ENCODE results near the gene TBL1XR1.

TBL1XR1 gene

DNA sequence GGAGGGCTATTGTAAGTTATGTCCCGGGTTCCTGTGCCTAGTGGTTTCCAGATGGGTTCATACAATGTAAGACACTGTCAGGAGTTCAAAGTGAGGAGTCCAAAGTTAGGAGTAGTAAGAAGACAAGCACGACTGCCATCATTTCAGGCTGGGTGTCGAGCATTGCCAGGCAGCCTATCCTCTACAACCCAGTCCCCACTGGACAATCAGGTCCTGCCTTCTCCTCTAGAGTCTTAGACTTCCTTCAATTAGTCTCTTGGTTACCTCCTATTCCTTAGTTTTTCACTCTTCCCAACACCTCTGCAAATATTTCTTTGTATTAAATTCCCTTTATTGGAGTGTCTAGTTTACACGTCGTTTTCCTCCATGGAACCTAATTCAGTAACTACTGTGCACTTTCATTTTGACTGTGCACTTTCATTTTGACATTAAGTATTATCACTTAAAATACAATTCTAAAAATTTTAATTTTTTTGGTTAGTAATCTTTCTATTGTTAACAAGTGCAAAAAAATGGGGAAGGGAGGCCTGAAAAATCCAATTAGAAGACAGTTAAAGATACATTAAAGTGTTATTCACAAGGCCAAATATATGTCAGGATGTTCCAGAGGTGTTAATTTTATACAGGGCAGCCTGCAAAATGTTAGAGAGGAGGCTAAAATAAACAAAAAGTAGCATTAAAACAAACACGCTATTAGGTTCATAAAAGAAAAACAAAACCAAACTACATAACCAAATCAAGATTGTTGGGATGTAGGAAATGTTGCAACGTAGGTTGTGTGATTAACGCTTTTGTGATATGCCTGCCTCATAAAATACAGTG, 155.3 kb downstream of the TBL1XR1 start:
- Histone ChIP-seq H3K9me3 (ENCODE audit: control insufficient read depth, insufficient read depth, low read depth, low read length) (no peaks in the 10 kb centered on the region), H3K27me3 (ENCODE audit: control insufficient read depth, insufficient read depth, low read length) (no peaks in the 10 kb centered on the region), H3K4me1 (ENCODE audit: control insufficient read depth, insufficient read depth, low read length) (peaks cover 23% of the 10 kb centered on the region), H3K9ac (ENCODE audit: low read length) (no peak overlapping the region), H3K27ac (ENCODE audit: low read depth, low read length) (no peak overlapping the region), H3K36me3 (ENCODE audit: control insufficient read depth, insufficient read depth, low read length) (peaks cover 81% of the 10 kb centered on the region), H3K4me3 (ENCODE audit: low read depth, low read length) (no peak overlapping the region)

DNA sequence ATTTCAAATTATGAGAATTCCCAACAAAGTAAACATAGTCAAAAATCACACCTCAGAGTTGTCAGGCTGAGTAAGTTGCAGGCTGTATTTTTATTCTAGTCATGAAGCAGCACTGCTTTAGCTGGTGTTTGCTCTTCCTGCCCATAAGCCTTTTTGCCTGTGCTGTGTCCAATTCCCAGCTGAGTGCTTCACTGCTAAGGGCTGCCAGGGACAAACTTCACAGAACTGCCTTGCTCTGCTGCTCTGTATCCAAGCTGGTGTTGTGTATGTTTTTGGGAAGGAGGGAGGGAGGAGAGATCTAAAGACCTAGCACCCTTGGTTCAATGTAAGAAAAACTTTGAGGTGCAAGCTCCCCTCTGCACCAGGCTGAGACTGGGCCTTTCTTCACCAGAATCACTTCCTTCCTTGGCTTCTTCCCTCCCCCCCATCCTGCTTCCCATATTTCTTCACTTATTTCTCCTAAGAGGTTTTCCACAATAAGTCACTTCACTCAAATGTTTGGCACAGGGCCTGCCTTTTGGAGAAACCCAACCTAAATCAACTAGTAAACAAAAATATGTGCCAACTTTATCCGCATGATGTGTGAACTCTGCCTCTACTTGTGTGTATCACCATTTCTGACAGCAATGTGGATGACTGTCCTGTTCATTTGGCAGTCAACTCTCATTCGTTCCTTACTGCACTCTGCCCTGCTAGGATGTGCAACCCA, 156.1 kb downstream of the TBL1XR1 start:
- H3K4me3 ChIP-seq (ENCODE audit: low read depth, low read length), result no peak overlapping the region
- no peak overlapping the region for H3K27ac ChIP-seq (ENCODE audit: low read depth, low read length)
- H3K9ac ChIP-seq (ENCODE audit: low read length), result no peak overlapping the region
- peaks cover 81% of the 10 kb centered on the region for H3K36me3 ChIP-seq (ENCODE audit: control insufficient read depth, insufficient read depth, low read length)
- H3K4me1 ChIP-seq (ENCODE audit: control insufficient read depth, insufficient read depth, low read length), result peaks cover 16% of the 10 kb centered on the region
- H3K27me3 ChIP-seq (ENCODE audit: control insufficient read depth, insufficient read depth, low read length), result no peaks in the 10 kb centered on the region
- no peaks in the 10 kb centered on the region for H3K9me3 ChIP-seq (ENCODE audit: control insufficient read depth, insufficient read depth, low read depth, low read length)

- H3K36me3 ChIP-seq (ENCODE audit: control insufficient read depth, insufficient read depth, low read length), result peaks cover 81% of the 10 kb centered on the region
- H3K4me1 ChIP-seq (ENCODE audit: control insufficient read depth, insufficient read depth, low read length), result peaks cover 11% of the 10 kb centered on the region
- H3K4me3 ChIP-seq (ENCODE audit: low read depth, low read length), result no peak overlapping the region
- peak overlapping the region; percentile 17; the same call in 1 of the 2 replicates for H3K27ac ChIP-seq (ENCODE audit: low read depth, low read length)
- H3K9ac ChIP-seq (ENCODE audit: low read length), result no peak overlapping the region
- no peaks in the 10 kb centered on the region for H3K9me3 ChIP-seq (ENCODE audit: control insufficient read depth, insufficient read depth, low read depth, low read length)
- no peaks in the 10 kb centered on the region for H3K27me3 ChIP-seq (ENCODE audit: control insufficient read depth, insufficient read depth, low read length)
These were observed 157.6 kb downstream of the TBL1XR1 start for GRCh38 chr3:177039490-177040274.

DNA sequence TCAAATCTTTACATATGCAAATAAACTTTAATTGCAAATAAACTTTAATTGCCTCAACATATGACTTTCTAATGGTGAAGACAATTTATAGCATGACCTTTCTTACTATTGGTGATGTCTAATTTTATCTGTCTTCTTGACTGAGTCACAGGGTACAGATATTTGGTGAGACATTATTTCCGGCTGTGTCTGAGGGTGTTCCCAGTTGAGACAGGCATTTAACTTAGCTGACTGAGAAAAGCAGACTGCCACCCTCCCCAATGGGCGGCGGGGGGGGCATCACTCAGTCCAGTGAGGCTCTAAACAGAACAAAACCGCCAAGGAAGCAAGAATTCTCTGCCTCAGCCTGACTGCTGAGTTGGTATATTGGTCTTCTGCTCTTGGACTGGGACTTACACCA, 160.0 kb downstream of the TBL1XR1 start:
- Histone ChIP-seq H3K4me3 (ENCODE audit: low read depth, low read length) (no peak overlapping the region), H3K27me3 (ENCODE audit: control insufficient read depth, insufficient read depth, low read length) (no peaks in the 10 kb centered on the region), H3K9me3 (ENCODE audit: control insufficient read depth, insufficient read depth, low read depth, low read length) (no peaks in the 10 kb centered on the region), H3K27ac (ENCODE audit: low read depth, low read length) (no peak overlapping the region), H3K4me1 (ENCODE audit: control insufficient read depth, insufficient read depth, low read length) (peaks cover 9% of the 10 kb centered on the region), H3K9ac (ENCODE audit: low read length) (no peak overlapping the region), H3K36me3 (ENCODE audit: control insufficient read depth, insufficient read depth, low read length) (peaks cover 85% of the 10 kb centered on the region)

GRCh38 chr3:177035676-177036075, 161.6 kb downstream of the TBL1XR1 start:
- Histone ChIP-seq H3K27ac (ENCODE audit: low read depth, low read length) (no peak overlapping the region), H3K36me3 (ENCODE audit: control insufficient read depth, insufficient read depth, low read length) (peaks cover 81% of the 10 kb centered on the region), H3K9me3 (ENCODE audit: control insufficient read depth, insufficient read depth, low read depth, low read length) (no peaks in the 10 kb centered on the region)

DNA sequence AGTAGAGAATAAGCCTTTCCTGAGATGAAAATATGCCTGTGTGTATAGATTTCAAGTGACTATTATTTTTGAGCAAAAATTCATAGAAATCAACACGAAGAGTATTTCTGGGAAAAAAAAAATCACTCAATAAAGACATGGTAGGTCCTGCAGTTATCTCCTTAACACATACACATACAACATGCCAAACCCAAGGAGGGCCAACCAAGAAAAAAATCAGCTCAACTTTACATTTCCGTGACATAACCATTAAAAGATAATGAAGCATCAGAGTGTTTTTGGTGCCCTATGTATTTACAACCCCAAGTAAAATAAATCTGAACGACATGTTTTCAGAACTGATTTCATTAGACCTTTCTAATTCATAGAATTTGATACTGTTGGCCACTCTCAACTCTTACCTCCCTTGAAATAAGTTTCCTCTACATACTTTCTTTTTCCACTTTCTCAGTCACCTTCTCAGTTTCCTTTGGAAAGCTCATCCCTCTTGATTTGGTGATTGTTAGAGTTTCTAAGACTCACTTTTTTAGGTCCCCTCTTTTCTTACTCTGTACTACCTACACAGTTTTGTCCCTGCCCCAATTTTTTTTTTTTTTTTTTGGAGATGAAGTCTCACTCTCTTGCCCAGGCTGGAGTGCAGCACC, 162.3 kb downstream of the TBL1XR1 start:
- Histone ChIP-seq H3K27ac (ENCODE audit: low read depth, low read length) (no peak overlapping the region), H3K36me3 (ENCODE audit: control insufficient read depth, insufficient read depth, low read length) (peaks cover 82% of the 10 kb centered on the region), H3K27me3 (ENCODE audit: control insufficient read depth, insufficient read depth, low read length) (no peaks in the 10 kb centered on the region), H3K9ac (ENCODE audit: low read length) (no peak overlapping the region), H3K4me1 (ENCODE audit: control insufficient read depth, insufficient read depth, low read length) (no peaks in the 10 kb centered on the region), H3K9me3 (ENCODE audit: control insufficient read depth, insufficient read depth, low read depth, low read length) (no peaks in the 10 kb centered on the region), H3K4me3 (ENCODE audit: low read depth, low read length) (no peak overlapping the region)

More at GRCh38 chr3:177035676-177036075, 161.6 kb downstream of the TBL1XR1 start:
- no peaks in the 10 kb centered on the region for H3K27me3 ChIP-seq (ENCODE audit: control insufficient read depth, insufficient read depth, low read length)
- H3K4me3 ChIP-seq (ENCODE audit: low read depth, low read length), result no peak overlapping the region
- no peak overlapping the region for H3K9ac ChIP-seq (ENCODE audit: low read length)
- H3K4me1 ChIP-seq (ENCODE audit: control insufficient read depth, insufficient read depth, low read length), result peaks cover 4% of the 10 kb centered on the region; the same call in 1 of the 2 replicates

DNA sequence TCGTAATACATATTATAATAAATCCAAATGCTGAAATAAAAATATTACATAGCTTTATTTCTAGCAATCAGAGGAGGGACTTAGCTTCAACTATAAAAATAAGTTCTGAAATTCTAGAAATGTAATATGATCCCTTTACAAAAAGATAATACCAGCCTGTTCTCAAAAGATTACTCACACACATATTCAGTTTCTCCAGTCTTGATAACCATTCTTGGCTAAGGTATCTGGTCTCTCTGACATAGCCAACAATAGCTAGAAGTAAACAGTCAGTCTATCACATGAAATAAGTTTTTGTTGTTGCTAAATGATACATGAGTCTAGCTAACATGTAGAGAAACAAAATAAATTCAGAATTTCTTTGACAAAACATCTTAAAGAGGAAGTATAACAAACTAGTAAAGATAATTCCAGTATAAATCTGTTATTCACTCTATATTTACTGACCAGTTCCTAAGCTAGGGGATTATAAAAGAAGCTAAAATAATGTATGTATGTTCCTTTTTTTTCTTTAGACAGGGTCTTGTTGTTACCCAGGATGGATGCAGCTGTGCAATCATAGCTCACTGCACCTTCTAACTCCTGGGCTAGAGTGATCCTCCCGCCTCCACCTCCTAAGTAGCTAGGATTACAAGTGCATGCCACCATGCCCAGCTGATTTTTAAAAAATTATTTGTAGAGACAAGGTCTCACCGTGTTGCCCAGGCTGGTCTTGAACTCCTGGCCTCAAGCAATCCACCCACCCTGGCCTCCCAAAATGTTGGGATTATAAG, 170.6 kb downstream of the TBL1XR1 start:
- Histone ChIP-seq H3K4me3 (ENCODE audit: low read depth, low read length) (no peak overlapping the region), H3K36me3 (ENCODE audit: control insufficient read depth, insufficient read depth, low read length) (peaks cover 65% of the 10 kb centered on the region), H3K4me1 (ENCODE audit: control insufficient read depth, insufficient read depth, low read length) (no peaks in the 10 kb centered on the region), H3K9ac (ENCODE audit: low read length) (no peak overlapping the region), H3K27me3 (ENCODE audit: control insufficient read depth, insufficient read depth, low read length) (no peaks in the 10 kb centered on the region), H3K27ac (ENCODE audit: low read depth, low read length) (no peak overlapping the region), H3K9me3 (ENCODE audit: control insufficient read depth, insufficient read depth, low read depth, low read length) (no peaks in the 10 kb centered on the region)

GRCh38 chr3:177015881-177016280, 181.4 kb downstream of the TBL1XR1 start:
- H3K4me3 ChIP-seq (ENCODE audit: low read depth, low read length), result no peak overlapping the region
- no peaks in the 10 kb centered on the region for H3K27me3 ChIP-seq (ENCODE audit: control insufficient read depth, insufficient read depth, low read length)
- H3K4me1 ChIP-seq (ENCODE audit: control insufficient read depth, insufficient read depth, low read length), result peaks cover 11% of the 10 kb centered on the region
- no peaks in the 10 kb centered on the region for H3K9me3 ChIP-seq (ENCODE audit: control insufficient read depth, insufficient read depth, low read depth, low read length)
- H3K36me3 ChIP-seq (ENCODE audit: control insufficient read depth, insufficient read depth, low read length), result peaks cover 12% of the 10 kb centered on the region
- no peak overlapping the region for H3K9ac ChIP-seq (ENCODE audit: low read length)
- no peak overlapping the region for H3K27ac ChIP-seq (ENCODE audit: low read depth, low read length)

- Histone ChIP-seq H3K36me3 (ENCODE audit: control insufficient read depth, insufficient read depth, low read length) (peaks cover 7% of the 10 kb centered on the region), H3K4me1 (ENCODE audit: control insufficient read depth, insufficient read depth, low read length) (peaks cover 11% of the 10 kb centered on the region), H3K27me3 (ENCODE audit: control insufficient read depth, insufficient read depth, low read length) (no peaks in the 10 kb centered on the region), H3K9ac (ENCODE audit: low read length) (no peak overlapping the region), H3K4me3 (ENCODE audit: low read depth, low read length) (no peak overlapping the region), H3K9me3 (ENCODE audit: control insufficient read depth, insufficient read depth, low read depth, low read length) (no peaks in the 10 kb centered on the region), H3K27ac (ENCODE audit: low read depth, low read length) (no peak overlapping the region)
These were observed 183.5 kb downstream of the TBL1XR1 start for GRCh38 chr3:177013681-177014280.
